ENCODE results near the gene CTTN.
"Not testable (repeated sequence)": the region's sequence is repeated elsewhere in the genome, so short reads cannot be mapped to it uniquely, and the experiment has no call there.

The CTTN gene

DNA sequence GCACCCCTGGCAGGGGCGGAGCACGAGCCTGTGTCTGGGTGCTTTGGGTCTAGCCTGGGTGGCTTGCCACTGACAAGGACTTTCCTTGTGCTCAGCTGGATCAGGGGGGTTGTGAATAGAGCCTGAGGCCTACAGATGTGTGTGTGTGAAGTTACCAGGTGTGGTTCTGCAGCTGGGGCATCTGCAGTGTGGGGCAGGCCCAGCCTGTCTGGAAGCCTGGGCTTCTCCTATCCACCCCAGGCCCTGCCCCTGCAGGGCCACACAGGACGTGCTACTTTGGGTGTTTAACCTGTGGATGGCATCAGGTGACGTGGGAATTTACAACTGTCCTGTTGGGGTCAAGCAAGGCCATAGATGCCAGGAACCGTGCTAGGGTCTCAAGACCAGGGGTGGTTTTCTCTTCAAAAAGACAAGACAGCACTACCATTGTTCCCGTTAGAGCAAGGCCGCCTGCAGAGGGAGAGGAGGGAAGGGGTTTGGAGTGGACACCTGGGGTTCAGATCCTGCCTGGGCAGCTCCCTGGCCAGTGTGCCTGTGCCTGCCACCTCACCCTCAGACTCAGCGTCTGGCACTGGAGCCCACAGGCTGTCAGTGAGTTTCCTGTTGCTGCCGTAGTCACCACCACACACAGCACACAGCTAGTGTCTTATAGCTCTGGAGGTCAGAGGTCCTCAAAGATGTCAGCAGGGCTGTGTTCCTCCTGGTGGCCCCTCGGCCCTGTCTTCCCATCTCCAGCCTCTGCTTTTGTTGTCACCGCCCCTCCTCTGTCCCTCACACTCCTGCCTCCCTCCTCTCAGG lies 31.6 kb downstream of the CTTN start:
- no peak for DNase-seq

DNA sequence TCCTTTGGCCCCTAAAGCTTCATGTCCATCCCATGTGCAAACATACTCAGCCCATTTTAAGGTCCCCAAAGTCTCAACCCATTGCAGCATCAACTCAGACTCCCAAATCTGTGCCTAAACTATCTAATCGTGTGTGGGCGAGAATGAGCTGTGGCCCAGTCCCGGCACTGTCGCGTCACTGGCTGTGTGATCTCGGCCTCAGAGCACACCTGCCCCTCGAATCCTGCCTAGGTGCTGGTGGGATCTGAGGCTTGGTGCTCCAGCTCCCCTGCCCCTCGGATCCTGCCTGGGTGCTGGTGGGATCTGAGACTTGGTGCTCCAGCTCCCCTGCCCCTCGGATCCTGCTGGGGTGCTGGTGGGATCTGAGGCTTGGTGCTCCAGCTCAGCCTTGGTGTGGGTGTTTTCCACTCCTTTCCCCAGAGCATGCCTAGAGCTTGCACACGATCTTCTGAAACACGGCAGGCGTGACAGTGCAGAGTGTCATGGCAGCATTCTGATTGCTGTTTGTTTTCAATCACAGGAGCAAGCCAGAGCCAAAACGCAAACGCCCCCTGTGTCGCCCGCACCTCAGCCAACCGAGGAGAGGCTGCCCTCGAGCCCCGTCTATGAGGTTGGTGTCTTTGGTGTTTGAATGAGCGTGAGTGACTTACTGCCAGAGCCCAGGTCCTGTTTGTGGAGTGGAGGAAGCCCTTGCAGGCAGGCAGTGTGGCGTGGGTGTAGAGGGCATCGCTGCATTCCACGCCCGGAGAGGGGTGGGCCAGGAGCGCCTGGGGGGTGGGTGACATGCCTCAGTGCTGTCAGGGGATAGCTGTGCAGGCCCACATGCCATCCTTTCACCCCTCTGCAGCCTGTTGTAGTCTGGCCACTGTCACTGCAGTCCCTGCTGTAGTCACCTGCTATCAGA lies 32.6 kb downstream of the CTTN start:
- no peak for DNase-seq

GRCh38 chr11:70431611-70432010 lies 33.3 kb downstream of the CTTN start:
- no peak for DNase-seq

DNA sequence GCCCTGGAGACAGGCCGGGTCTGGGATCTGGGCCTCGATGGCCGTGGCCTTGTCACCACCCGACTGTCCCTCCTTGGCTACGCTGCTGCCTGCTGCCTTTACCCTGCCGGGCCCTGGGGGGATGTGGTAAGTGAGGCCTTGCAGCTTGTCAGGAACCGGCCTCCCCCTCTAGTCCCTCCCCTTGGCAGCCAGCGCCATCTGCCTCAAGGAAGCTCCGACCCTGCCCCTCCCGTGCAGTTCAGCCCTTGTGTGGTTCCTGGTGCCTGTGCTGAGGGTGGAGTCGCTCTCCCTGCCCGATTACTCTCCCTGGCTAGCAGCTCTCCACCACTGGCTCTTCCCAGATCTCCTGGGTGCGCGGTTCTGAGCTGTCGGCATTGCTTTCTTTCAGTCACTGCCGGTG lies 33.7 kb downstream of the CTTN start:
- DNase-seq = no peak

- DNase-seq = no peak
Observed at GRCh38 chr11:70432580-70432979, 34.3 kb downstream of the CTTN start.

- DNase-seq = no peak
Observed at GRCh38 chr11:70433038-70433437, 34.7 kb downstream of the CTTN start.

DNA sequence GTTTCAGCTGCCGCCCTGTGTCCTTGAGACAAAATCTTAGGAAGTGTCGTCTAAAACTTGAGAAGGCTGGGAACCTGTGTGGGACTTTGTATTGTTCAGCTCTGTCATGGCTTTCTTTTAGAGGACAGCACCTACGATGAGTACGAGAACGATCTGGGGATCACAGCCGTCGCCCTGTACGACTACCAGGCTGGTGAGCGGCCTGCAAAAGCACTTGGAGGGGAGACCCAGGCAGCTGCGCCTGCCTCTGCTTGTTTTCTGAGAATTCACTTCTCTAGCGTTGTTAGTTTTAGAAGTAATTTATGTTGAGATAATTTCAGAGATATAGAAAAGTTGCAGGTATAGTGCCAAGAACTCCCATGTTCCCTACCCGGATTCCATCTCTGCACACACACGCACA lies 35.2 kb downstream of the CTTN start:
- DNase-seq = no peak

DNA sequence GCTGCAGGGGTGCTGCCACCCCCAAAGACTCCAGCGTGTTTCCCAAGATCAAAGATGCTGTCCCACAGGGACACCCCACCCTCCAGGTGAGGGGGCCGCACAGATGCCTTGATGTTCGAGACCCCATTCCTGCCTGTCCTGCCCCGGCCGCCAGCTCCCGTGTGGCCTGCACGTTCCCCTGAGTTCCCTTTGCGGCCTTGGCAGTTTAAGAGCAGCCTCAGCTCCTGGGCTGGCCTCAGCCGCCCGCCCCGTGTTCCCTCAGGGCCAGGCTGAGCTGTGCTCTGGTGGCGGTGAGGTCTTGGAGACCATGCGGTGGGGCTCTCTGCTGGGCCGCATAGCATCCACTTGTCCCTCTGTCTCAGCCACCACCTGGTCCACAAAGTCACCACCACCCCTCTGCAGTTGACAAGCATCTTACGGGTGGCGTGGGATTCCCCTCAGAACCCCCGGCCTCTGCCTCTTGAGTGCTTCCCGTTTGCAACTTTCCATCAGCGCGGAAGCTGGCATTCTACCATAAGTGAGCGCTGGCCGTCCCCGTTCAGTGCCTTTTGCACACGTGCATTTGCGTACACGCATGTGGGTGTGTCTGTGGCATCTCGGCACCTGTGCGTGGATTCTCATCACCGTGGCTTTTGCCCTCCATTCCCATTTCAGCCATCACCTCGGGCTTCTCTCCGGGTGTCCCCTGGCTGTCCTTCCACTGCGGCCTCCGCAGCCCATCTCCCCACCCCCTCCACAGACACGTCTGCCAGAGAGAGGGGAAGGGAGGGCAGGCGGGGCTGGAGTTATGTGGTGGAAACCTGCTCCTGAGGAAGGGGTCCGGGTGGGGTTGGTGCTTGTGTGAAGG lies 35.9 kb downstream of the CTTN start:
- DNase-seq = no peak

DNA sequence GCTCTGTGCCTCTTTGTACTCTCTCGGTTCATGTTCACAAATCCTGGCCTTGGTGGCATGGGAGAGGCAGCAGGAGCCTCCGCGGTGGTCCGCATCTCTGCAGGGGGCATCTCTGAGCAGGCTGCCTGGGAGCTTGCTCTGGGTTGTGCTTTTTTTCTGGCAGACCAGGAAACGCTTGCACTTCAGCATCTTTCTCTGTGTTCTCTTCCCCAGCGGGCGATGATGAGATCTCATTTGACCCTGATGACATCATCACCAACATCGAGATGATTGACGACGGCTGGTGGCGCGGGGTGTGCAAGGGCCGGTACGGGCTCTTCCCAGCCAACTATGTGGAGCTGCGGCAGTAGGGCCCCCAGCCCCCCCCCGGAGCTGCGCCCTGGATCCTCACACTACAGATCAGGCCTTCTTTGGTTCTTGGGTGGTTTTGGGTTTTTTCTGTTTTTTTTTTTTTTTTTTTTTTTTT lies 36.5 kb downstream of the CTTN start:
- DNase-seq = no peak

DNA sequence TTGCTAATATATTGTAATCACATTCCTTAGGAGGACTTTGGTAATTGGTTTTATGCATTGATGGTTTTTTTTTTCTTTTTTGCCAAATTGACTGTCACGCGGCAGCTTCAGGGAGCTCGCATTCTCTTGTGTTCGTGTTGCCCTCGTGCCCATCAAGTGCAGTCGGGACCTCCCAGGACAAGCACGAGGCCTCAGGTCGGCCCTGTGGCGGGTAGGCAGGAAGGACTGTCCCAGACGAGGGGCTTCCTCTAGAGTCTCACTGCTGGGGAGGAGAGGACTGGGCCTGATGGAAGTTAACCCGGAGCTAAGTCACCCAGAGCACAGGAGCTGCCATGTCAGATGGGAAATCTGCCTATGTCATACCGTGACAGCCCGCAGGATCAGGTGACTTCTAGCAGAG lies 37.0 kb downstream of the CTTN start:
- no peak for DNase-seq

DNA sequence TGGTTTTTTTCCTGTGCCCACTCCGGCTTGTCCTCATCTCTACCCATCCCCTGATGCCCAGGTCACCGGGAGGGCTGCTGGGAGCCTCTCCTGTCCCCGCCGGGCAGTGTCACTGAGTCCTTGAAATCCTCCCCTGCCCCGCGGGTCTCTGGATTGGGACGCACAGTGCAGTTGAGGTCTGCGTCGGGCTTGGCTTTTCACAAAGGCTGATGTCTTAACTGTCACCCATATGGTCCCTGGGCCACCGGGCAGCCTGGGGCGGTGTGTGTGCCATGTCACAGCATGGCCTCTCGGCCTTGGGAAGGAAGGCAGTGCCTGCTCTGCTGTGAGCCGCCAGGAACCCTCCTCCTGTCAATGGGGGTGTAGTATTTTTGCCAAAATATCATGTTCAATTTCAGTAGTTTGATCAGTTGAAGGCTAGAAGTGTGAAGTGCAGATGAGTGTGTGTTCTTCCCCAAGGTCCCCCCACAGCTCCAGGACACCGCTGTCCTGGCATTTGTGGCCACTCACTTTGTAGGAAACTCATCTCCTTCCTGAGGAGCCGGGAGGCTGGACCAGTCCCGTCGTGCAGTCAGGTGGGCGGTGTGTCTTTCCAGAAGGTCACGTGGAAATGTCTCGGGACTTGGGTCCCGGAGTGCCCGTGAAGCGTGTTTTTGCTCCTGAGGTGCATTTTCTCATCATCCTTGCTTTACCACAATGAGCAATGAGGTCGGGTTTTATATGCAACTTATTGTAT lies 37.6 kb downstream of the CTTN start:
- DNase-seq = no peak

DNA sequence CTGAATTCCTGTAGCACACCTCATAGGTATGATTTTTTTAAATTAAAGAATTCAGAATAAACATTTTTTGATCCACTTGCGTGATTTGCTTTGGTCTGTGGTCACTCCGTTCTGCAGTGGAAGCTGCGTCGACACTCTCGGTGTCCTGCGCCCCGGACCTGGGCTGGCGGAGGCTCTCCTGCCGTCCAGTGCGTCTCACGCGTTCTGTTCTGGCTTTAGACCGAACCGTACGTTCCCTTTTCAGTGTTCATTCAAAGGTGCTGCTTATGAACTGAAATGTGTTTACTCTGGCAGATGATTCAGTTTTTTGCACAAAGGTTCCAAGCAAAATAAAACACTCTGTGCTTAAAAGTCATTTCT lies 38.2 kb downstream of the CTTN start:
- DNase-seq = no peak

DNA sequence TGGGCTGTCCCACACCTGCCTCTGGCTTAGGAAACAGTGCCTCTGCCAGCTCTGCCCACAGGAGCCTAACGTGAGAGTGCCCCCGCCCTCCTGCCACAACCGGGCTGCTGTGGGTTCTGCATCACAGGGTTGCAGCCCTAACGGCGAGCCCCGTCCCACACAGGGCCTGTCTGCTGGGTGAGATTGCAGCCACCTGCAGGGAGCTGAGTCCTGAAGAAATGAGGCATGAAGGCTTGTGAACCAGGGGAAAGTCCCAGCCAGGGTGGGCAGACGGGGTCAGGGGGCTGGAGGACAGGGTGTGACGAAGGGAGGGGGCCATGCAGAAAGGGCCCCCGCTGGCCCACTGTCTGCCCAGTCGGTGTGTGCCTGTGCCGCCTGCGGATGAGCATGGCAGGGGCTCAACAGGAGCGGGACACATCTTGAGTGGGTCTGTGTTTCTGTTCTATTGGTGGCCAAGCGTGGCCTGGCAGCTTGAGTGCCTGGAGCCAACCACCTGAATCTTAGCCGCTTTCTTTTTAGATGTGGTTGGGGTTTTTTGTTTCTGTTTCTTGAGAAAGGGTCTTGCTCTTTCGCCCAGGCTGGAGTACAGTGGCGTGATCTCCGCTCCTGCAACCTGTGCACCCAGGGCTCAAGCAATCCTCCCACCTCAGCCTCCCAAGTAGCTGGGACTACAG lies 38.9 kb downstream of the CTTN start:
- no peak for DNase-seq

- no peak for DNase-seq
Observed at GRCh38 chr11:70440206-70440605, 41.9 kb downstream of the CTTN start.

DNA sequence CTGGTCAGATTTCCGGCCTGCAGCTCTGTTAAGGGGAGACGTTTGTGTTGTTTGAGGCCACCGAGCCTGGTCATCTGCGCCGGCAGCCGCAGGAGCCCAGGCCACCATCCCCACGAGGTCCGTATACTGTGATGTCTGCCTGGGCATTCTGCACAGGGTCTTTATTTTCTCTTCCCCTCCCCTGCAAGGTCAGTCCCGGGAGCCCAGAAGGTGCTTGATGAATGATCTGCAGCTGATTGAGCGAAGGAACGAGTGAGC lies 45.4 kb downstream of the CTTN start:
- DNase-seq = no peak

- DNase-seq = no peak
Observed at GRCh38 chr11:70445091-70445490, 46.8 kb downstream of the CTTN start.

- DNase-seq = no peak
Observed at GRCh38 chr11:70445605-70446004, 47.3 kb downstream of the CTTN start.

DNA sequence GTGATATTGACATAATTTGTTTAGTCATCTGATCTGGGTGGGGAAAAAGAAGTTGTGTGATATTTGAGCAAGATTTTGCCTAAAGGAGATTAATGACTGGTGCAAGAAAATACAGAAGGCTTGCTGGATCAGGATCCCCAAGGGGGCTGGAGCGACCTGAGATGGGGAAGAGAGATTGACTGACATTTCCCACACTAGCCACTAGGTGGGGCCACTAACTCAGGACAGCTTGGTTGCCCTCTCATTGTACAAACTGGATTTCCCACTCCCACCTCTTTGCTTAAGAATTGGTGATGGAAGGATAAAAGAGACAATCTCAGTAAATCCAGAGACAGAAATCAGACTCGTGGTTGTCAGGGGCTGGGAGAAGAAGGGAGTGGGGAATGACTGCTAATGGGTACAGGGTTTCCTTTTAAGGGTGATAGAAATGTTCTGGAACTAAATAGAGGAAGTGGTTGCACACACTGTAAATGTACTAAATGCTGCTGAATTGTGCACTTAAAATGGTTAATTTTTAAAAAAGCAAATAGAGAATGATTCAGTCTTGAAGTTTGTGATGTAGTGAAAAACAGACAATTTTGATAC lies 50.7 kb downstream of the CTTN start:
- DNase-seq = no peak

- DNase-seq = no peak
Observed at GRCh38 chr11:70454197-70454767, 56.0 kb downstream of the CTTN start.

DNA sequence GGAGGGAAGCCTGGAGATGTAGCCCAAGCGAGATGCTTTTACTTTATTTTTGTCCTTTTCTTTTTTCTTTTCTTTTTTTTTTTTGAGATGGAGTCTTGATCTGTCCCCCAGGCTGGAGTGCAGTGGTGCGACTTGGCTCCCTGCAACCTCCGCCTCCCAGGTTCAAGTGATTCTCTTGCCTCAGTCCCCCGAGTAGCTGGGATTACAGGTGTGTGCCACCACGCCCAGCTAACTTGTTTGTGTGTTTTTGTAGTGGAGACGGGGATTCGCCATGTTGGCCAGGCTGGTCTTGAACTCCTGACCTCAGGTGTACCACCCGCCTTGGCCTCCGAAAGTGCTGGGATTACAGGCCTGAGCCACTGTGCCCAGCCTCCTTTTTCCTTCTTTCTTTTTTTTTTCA lies 56.5 kb downstream of the CTTN start:
- not testable (repeated sequence) for DNase-seq

DNA sequence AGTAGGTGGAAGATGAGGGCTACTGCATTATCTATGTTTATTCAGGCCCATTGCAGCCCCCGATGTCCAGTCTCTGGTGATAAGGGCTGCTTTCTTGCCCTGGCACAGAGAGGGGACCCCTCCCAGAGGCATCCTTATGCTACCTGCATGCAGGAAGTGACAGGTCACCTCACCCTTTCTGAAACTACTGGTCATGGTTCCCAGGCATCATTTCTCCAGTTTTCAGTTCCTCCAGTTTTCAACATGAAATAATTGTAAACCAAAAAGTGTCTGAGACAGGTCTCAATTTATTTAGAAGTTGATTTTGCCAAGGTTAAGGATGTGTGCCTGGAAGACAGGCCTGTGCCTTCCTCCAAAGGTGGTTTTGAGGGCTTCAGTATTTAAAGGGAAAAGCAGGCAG lies 57.0 kb downstream of the CTTN start:
- no peak for DNase-seq

All from stimulated activated naive CD4-positive, alpha-beta T cell (primary cell).